ENCODE measurements around the gene TOM1L1.
"Not testable (repeated sequence)": the region's sequence is repeated elsewhere in the genome, so short reads cannot be mapped to it uniquely, and the experiment has no call there.

TOM1L1 gene

GRCh38 chr17:54900457-54901229 lies at the start of gene TOM1L1:
TSS of gene TOM1L1 (plus strand) at chr17:54900852. CDS start at chr17:54900866, 14 bp downstream.
- H3K27ac Mint-ChIP-seq: no peak within 1 kb of the TSS
- H3K27me3 Mint-ChIP-seq (ENCODE audit: low read depth): peaks cover 43% of the 10 kb centered on the region
- DNase-seq (ENCODE audit: low spot score): peak; percentile 10
- no peaks in the 10 kb centered on the region for H3K9me3 Mint-ChIP-seq
- peaks cover 3% of the 10 kb centered on the region for H3K4me1 Mint-ChIP-seq (ENCODE audit: low read depth)
- no peaks in the 10 kb centered on the region for H3K36me3 Mint-ChIP-seq (ENCODE audit: low read depth)
- H3K4me3 Mint-ChIP-seq: peak within 1 kb of the TSS; percentile 67

DNA sequence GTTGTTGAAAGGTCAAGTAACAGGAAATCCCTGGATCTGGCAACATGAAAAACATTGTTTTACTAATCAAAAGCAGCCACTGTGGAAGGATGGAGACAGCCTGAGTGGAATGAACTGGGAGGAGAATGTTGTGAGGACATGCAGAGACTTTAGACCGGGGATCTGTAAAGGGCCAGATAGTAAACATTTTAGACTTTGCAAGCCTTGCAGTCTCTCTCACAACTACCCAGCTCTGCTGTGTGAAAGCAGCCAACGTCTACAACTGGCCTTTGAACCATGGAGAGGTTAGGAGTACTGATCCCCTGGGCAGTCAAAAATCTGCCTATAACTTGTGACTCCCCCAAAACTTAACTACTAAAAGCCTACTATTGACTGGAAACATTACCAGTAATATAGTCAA lies 41.5 kb upstream of the TOM1L1 start:
- H3K27me3 Mint-ChIP-seq (ENCODE audit: low read depth): no peaks in the 10 kb centered on the region
- H3K4me1 Mint-ChIP-seq (ENCODE audit: low read depth): no peaks in the 10 kb centered on the region
- H3K4me3 Mint-ChIP-seq: no peak overlapping the region
- no peak overlapping the region for H3K27ac Mint-ChIP-seq
- H3K36me3 Mint-ChIP-seq (ENCODE audit: low read depth): no peaks in the 10 kb centered on the region
- no peak for DNase-seq (ENCODE audit: low spot score)
- no peaks in the 10 kb centered on the region for H3K9me3 Mint-ChIP-seq

- H3K9me3 Mint-ChIP-seq: no peaks in the 10 kb centered on the region
- no peaks in the 10 kb centered on the region for H3K27me3 Mint-ChIP-seq (ENCODE audit: low read depth)
- H3K4me1 Mint-ChIP-seq (ENCODE audit: low read depth): no peaks in the 10 kb centered on the region
- H3K36me3 Mint-ChIP-seq (ENCODE audit: low read depth): no peaks in the 10 kb centered on the region
- no peak overlapping the region for H3K4me3 Mint-ChIP-seq
- no peak for DNase-seq (ENCODE audit: low spot score)
- no peak overlapping the region for H3K27ac Mint-ChIP-seq
Observed at GRCh38 chr17:54860617-54861470, 39.8 kb upstream of the TOM1L1 start.

DNA sequence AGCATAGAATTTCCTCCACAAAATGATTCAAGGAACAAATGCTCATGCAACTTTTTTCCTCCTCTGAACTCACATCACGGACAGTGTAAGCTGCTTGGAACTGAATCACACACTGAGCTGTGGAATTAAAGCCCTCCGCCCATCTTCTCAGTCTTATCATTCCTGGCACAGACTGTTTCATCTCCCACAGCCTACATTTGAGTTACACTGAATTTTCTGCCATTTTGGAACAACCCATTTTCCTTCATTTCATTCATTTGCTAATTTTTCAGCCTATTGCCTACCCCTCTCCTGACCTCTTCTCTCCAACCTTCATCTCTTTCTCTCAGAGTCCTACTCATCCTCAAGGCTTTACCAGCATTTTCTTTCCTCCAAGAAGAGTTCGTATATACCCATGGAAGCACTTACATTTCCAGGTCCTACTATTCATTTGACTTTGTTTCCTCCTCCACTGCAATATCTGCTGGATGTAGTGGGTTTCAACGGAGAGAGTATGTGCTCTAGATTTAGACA lies 39.1 kb upstream of the TOM1L1 start:
- H3K27ac Mint-ChIP-seq: no peak overlapping the region

DNA sequence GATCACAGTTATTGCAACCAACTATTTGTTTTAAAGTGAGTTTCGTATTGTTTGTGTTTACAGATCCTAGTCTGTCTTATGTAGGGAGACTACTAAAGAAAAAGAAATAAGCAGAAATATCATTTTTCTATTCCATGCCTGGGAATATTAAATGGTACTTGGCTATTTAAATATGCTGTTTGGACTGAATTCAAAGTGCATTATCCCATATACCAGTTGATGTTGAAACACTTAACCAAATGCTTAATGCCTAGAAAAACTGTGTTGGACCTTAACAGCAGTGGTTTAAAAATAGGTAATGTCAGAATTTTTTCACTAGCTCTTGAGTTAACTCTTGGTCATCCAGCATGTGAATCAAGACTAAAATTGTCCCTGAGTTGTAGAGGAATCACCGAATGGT lies 37.5 kb upstream of the TOM1L1 start:
- DNase-seq (ENCODE audit: low spot score): no peak
- Mint-ChIP-seq H3K4me1 (ENCODE audit: low read depth) (no peaks in the 10 kb centered on the region), H3K36me3 (ENCODE audit: low read depth) (no peaks in the 10 kb centered on the region), H3K27me3 (ENCODE audit: low read depth) (no peaks in the 10 kb centered on the region), H3K27ac (no peak overlapping the region), H3K9me3 (no peaks in the 10 kb centered on the region), H3K4me3 (no peak overlapping the region)

More for the DNA sequence above, 39.1 kb upstream of the TOM1L1 start:
- Mint-ChIP-seq H3K4me1 (ENCODE audit: low read depth) (no peaks in the 10 kb centered on the region), H3K36me3 (ENCODE audit: low read depth) (no peaks in the 10 kb centered on the region), H3K9me3 (no peaks in the 10 kb centered on the region), H3K4me3 (no peak overlapping the region), H3K27me3 (ENCODE audit: low read depth) (no peaks in the 10 kb centered on the region)
- no peak for DNase-seq (ENCODE audit: low spot score)

GRCh38 chr17:54864070-54864469 lies 36.6 kb upstream of the TOM1L1 start:
- H3K4me3 Mint-ChIP-seq: no peak overlapping the region
- DNase-seq (ENCODE audit: low spot score): no peak
- H3K27ac Mint-ChIP-seq: no peak overlapping the region
- H3K36me3 Mint-ChIP-seq (ENCODE audit: low read depth): no peaks in the 10 kb centered on the region
- H3K27me3 Mint-ChIP-seq (ENCODE audit: low read depth): no peaks in the 10 kb centered on the region
- no peaks in the 10 kb centered on the region for H3K4me1 Mint-ChIP-seq (ENCODE audit: low read depth)
- H3K9me3 Mint-ChIP-seq: no peaks in the 10 kb centered on the region

DNA sequence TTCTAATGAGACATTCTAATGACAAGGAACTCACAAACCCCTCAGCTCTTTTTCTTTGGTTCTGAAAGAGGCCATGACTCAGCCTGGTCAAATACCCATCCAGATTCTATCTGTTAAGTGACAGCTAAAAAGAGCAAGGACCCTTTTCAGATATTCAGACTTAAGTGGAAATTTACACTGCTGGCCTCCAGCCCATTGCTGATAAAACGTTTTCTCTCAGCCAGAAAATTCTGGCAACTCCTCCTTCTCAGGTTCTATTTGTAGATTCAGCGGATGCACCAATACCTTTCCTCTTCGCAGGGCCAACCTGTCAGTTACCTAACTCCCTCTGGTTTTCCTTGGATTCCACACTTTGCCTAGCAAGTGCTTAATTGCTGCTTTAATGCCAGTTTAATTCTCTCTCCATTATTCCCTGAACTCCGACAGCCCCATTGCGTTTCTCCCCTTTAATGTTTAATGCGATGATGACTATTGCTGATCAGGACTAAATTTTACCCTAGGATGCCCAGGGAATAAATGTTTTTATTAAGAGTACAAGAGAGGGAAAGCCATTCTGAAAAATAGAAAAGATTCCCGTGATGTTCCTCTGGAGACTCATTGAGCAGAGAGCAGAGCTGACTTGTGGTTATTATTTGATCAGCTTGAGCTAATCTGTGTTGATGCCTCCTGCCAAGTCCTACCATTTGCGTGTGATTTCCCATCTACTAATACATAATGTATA lies 35.9 kb upstream of the TOM1L1 start:
- H3K36me3 Mint-ChIP-seq (ENCODE audit: low read depth): no peaks in the 10 kb centered on the region

DNA sequence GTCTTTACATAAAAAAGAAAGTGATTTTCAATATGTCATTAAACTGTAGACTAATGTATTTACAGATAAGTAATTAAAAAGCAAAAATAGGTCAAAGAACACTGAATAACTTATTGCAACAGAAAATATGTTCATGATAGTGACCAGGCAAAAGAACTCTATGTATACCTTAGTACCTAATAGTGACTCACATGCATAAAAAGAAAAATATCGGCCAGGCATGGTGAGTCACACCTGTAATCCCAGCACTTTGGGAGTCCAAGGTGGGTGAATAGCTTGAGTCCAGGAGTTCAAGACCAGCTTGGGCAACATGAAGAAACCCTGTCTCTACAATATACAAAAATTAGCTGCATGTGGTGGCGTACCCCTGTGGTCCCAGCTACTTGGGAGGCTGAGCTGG lies 33.0 kb upstream of the TOM1L1 start:
- no peak for DNase-seq (ENCODE audit: low spot score)
- no peaks in the 10 kb centered on the region for H3K36me3 Mint-ChIP-seq (ENCODE audit: low read depth)
- no peaks in the 10 kb centered on the region for H3K27me3 Mint-ChIP-seq (ENCODE audit: low read depth)
- no peaks in the 10 kb centered on the region for H3K9me3 Mint-ChIP-seq
- H3K4me3 Mint-ChIP-seq: no peak overlapping the region
- H3K27ac Mint-ChIP-seq: no peak overlapping the region
- no peaks in the 10 kb centered on the region for H3K4me1 Mint-ChIP-seq (ENCODE audit: low read depth)

More for the DNA sequence above, 35.9 kb upstream of the TOM1L1 start:
- Mint-ChIP-seq H3K27me3 (ENCODE audit: low read depth) (no peaks in the 10 kb centered on the region), H3K9me3 (no peaks in the 10 kb centered on the region), H3K27ac (no peak overlapping the region), H3K4me3 (no peak overlapping the region), H3K4me1 (ENCODE audit: low read depth) (no peaks in the 10 kb centered on the region)
- DNase-seq (ENCODE audit: low spot score): no peak

- Mint-ChIP-seq H3K4me1 (ENCODE audit: low read depth) (no peaks in the 10 kb centered on the region), H3K27me3 (ENCODE audit: low read depth) (no peaks in the 10 kb centered on the region), H3K4me3 (no peak overlapping the region), H3K36me3 (ENCODE audit: low read depth) (no peaks in the 10 kb centered on the region), H3K9me3 (no peaks in the 10 kb centered on the region), H3K27ac (no peak overlapping the region)
- DNase-seq (ENCODE audit: low spot score): no peak
Observed at GRCh38 chr17:54870671-54871175, 29.9 kb upstream of the TOM1L1 start.

DNA sequence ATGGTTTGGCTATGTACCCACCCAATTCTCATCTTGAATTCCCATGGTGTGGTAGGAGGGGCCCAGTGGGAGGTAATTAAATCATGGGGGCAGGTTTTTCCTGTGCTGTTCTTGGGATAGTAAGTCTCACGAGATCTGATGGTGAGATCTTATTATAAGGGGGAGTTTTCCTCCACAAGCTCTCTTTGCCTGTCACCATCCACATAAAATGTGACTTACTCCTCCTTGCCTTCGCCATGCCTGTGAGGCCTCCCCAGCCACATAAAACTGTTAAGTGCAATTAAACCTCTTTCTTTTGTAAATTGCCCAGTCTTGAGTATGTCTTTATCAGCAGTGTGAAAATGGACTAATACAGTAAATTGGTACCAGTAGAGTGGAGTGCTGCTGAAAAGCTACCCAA lies 24.7 kb upstream of the TOM1L1 start:
- not testable (repeated sequence) for DNase-seq (ENCODE audit: low spot score); H3K9me3 Mint-ChIP-seq; H3K4me1 Mint-ChIP-seq (ENCODE audit: low read depth); H3K27me3 Mint-ChIP-seq (ENCODE audit: low read depth); H3K27ac Mint-ChIP-seq; H3K36me3 Mint-ChIP-seq (ENCODE audit: low read depth); H3K4me3 Mint-ChIP-seq

GRCh38 chr17:54876656-54877195 lies 23.9 kb upstream of the TOM1L1 start:
- no peaks in the 10 kb centered on the region for H3K27me3 Mint-ChIP-seq (ENCODE audit: low read depth)
- DNase-seq (ENCODE audit: low spot score): no peak
- no peak overlapping the region for H3K4me3 Mint-ChIP-seq
- H3K4me1 Mint-ChIP-seq (ENCODE audit: low read depth): no peaks in the 10 kb centered on the region
- H3K27ac Mint-ChIP-seq: no peak overlapping the region
- H3K9me3 Mint-ChIP-seq: no peaks in the 10 kb centered on the region
- no peaks in the 10 kb centered on the region for H3K36me3 Mint-ChIP-seq (ENCODE audit: low read depth)

- Mint-ChIP-seq H3K27me3 (ENCODE audit: low read depth) (no peaks in the 10 kb centered on the region), H3K27ac (no peak overlapping the region), H3K36me3 (ENCODE audit: low read depth) (no peaks in the 10 kb centered on the region), H3K4me3 (no peak overlapping the region), H3K4me1 (ENCODE audit: low read depth) (peaks cover 1% of the 10 kb centered on the region), H3K9me3 (no peaks in the 10 kb centered on the region)
- no peak for DNase-seq (ENCODE audit: low spot score)
Observed at GRCh38 chr17:54881255-54881972, 19.2 kb upstream of the TOM1L1 start.

DNA sequence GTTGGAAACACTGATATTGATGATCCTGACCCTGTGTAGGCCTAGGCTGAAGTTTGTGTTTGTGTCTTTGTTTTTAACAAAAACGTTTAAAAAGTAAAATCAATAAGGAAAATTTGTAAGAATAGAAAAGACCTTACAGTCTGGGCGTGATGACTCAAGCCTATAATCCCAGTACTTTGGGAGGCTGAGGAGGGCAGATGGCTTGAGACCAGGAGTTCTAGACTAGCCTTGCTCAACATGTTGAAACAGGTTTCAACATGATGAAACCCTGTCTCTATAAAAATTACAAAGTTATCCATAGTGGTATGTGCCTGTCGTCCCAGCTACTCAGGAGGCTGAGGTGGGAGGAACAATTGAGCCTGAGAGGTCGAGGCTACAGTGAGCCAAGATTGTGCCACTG lies 18.3 kb upstream of the TOM1L1 start:
- Mint-ChIP-seq H3K27ac (no peak overlapping the region), H3K27me3 (ENCODE audit: low read depth) (no peaks in the 10 kb centered on the region), H3K4me3 (no peak overlapping the region), H3K36me3 (ENCODE audit: low read depth) (no peaks in the 10 kb centered on the region), H3K9me3 (no peaks in the 10 kb centered on the region), H3K4me1 (ENCODE audit: low read depth) (peaks cover 1% of the 10 kb centered on the region)
- no peak for DNase-seq (ENCODE audit: low spot score)
